ENCODE results near the gene LENG8.

DNA sequence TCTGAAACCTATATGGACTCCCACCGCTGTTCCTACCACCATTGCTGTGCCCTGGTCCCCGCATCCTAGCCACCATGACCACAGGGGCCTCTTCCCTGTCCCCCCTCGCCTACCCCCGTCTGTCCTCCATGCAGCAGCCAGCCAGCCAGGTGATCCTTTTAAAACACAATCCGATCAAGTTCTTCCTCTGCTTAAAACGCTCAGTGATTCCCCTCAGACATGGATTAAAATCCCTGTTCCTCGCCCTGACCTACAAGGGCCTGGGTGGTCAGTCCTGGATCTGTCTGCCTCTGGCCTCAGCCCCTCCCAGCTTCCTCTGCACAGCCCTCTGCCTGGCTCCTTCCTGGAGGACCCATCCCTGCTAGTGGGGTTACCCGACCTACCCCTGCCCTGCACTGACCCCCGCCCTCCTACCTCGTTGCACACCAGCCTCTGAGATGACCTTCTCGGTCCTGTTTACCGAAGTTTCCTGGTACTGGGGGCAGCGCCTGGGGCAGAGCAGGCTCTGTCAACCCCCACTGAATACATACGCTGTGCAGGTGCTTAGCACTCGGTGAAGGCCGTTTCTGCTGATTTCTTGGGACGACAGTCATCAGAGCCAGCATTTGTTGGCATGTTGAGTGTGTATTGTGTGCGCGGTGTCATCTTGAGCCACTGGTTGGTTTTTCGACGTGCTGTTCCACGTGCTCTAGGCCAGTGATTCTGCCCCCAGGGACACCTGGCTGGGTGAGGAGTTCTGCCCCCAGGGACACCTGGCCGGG, 14.7 kb upstream of the LENG8 start:
- TF ChIP-seq, protein P1, sequence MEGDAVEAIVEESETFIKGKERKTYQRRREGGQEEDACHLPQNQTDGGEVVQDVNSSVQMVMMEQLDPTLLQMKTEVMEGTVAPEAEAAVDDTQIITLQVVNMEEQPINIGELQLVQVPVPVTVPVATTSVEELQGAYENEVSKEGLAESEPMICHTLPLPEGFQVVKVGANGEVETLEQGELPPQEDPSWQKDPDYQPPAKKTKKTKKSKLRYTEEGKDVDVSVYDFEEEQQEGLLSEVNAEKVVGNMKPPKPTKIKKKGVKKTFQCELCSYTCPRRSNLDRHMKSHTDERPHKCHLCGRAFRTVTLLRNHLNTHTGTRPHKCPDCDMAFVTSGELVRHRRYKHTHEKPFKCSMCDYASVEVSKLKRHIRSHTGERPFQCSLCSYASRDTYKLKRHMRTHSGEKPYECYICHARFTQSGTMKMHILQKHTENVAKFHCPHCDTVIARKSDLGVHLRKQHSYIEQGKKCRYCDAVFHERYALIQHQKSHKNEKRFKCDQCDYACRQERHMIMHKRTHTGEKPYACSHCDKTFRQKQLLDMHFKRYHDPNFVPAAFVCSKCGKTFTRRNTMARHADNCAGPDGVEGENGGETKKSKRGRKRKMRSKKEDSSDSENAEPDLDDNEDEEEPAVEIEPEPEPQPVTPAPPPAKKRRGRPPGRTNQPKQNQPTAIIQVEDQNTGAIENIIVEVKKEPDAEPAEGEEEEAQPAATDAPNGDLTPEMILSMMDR (IDR thresholded peaks at IDR 0.05; ENCODE audit: low read length) = no peak
- TF ChIP-seq EZH2 (optimal IDR thresholded peaks at IDR 0.05; ENCODE audit: low read depth, low read length) (no peak), EZH2phosphoT487 (IDR thresholded peaks at IDR 0.05; ENCODE audit: low read length) (no peak)
